Measurements from ENCODE around the gene CLDN3.
"Not testable (repeated sequence)": the region's sequence is repeated elsewhere in the genome, so short reads cannot be mapped to it uniquely, and the experiment has no call there.

GRCh38 chr7:73795188-73795587 is 25.1 kb upstream of the CLDN3 start:
- not testable (repeated sequence) for TF ChIP-seq SUZ12 (IDR thresholded peaks at IDR 0.05; ENCODE audit: extremely low read depth, insufficient read depth, insufficient read length); YY1 (IDR thresholded peaks at IDR 0.05; ENCODE audit: insufficient read depth, insufficient read length)
